Measurements from ENCODE around the gene SYNJ2.

Gene SYNJ2

DNA sequence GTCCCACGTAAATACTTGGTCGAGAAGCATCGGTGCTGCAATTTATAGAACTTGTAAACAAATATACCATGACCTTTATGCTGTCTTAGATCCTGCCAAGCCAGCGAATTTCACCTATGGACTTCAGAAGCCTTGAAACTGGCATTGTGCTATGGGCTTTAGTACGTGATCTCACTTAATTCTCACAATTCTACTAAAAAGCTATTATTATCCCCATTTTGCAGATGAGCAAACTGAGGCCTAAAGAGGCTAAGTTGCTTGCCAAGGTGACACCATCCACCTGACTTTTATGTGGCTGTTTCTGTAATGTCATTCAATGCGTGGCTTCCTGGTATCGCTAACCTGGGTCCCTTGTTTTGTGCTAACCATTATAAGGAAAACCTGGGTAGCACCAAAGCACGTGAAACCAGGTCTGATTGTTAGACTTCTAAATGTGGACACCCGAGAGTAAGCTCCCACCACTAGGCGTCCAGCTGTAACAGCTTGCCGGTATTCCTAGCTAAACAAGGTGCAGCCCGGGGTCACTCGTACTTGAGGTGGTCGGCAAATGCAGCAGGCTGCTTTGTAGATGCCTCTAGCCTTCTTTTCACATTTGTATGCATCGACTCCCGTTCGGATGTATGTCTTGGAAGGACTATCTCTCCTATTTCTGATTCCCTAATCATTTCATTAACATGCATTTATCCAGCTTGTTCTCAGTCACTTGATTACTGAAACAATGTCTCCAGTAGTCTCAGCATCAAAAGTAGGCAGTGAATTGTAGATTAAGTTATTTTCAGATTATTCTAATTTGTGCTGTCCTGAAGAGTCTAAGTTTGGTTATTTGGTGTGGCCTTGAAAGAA lies 1.1 kb downstream of the SYNJ2 start:
- DNase-seq, result no peak

DNA sequence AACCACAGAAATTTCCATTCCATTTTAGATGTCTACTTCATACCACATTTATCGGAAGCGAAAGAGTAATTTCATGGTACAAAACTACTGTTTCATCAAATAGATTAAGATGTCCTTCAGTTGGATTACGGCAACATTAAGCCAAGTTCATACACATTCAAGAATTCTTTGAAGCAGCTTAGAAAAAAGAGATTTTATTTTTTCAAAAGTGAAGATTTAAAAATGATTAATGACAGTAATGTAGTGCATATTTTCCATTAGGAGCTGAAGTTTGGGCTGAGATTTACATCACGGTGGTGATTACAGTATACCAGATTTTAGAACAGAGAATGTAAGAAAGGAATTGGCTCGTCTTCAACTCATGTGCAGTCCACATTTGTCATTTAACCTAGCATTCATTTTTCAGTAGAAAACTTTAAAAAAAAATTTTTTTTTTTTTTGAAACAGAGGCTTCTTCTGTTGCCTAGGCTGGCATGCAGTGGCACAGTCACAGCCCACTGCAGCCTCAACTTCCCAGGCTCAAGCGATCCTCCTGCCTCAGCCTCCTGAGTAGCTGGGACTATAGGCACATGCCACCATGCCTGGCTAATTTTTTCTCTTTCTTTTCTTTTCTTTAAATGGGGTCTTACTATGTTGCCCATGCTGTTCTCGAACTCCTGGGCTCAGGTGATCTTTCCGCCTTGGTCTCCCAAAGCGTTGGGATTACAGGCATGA lies 1.9 kb downstream of the SYNJ2 start:
- no peak for DNase-seq

DNA sequence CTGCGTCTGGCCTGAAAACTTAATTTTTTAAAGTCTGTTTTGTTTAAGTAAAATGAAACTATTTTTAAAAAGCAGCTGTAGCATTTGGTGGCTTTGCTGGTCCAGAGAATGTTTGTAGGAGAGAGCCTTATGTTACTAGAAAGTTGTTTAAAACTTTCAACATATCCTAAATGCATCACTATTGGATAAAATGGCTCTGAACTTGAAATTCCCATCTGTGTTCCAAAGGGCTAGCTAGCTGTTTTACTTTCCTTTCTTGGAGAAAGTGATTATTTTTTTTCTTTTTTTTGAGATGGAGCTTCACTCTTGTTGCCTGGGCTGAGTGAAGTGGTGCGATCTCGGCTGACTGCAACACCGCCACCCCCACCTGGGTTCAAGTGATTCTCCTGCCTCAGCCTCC lies 2.5 kb downstream of the SYNJ2 start:
- no peak for DNase-seq

DNA sequence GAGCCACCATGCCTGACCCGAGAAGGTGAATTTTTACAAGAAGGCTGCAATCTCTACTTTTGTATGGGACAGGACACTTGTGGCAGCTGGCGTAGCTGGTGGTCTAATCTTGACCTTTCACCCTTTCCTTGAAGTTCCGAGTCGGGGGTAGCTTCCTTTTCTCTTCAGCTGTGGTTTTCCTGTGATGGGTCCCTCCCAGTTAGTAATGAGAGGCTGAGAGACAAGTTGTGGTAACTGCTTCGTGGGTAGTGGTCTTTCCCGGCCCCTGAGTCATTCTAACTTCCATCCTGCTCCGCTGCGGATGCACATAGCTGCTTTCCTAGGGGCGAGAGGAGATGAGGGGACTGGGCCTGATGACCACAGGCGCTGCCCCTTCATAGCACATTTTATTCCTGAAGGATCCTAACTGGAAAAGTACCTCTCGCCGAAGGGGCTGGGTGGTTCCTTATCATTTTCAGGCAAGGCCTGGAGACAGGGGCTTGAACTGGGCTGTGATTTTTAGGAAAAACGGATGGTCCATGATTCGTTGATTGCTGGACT lies 3.1 kb downstream of the SYNJ2 start:
- no peak for DNase-seq

DNA sequence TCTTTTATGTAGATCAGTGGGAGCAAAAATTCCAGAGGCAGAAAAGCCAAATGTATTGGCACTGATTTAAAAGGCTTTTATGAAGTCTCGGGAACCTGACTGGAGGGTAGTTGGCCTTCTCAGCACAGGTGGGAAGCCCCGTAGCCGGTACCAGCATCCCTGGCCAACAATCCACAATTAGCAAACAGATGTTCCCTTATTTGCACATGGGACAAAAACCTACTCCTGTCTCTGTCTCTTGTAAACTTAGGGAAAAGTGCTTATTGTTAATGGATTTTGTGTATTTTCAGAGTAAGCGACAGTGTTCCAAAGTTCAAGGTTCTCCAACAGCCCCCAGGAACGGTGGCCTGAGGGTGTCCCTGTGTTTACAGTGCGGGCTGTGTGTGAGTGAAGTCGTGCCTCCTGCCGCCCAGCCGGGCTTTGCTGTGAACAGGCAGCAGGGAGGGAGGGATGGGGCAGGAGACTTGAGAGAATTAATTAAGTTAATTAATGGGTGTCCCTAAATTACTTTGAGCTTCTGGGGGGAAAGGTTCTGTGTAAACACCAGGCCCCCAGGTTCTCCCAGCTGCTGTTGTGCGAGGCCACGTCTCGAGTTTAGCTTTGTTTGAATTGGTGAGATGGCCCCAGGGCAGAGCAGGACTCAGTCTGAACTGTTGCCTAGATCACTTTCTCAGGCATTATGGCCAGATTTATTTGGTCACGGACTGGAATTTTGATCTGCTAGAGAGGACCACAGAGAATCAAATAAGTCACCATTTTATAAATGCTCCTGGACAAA lies 3.9 kb downstream of the SYNJ2 start:
- peak; percentile 83 for DNase-seq

DNA sequence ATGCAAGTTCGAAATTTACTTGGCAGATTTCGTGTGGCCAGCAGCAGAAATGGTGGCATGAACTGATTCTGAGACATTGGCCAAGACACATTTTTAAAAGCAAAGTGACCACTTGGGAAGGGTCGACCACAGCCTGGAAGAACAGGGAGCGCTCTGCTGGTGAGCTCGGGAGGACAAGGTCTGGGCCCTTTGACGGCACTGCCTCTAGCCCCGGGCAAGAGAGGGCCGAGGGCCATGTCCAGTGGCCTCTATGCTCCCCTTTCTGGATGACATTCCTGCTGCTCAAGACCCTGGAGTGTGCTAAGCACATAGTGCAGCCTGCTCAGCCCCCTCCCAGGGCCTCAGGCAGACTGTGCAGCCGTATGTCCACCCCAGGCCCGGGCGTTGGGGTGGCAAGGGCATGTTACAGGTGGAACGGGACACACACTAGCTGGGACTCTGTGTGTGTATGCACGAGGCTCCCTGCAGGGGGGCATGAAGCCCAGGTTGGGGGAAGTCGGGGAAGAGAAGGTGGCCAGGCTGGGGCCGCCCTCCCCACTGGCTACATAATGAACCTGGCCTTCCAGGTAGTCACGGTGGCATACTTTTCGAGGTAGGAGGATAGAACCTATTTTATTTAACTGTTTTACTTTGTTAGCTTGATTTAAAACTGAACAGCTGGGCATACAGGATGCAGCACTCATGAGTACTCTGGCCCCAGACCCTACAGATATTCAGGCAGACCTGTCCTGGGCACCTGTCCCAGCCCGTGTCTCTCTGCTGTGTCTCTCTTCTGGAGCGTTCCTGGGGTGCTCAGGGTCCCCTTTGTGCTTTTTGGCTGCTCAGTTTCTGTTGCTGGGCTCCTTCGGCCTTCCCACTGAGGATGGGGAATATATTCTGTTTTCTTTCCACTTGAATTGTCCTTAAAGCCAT lies 6.4 kb downstream of the SYNJ2 start:
- no peak for DNase-seq

DNA sequence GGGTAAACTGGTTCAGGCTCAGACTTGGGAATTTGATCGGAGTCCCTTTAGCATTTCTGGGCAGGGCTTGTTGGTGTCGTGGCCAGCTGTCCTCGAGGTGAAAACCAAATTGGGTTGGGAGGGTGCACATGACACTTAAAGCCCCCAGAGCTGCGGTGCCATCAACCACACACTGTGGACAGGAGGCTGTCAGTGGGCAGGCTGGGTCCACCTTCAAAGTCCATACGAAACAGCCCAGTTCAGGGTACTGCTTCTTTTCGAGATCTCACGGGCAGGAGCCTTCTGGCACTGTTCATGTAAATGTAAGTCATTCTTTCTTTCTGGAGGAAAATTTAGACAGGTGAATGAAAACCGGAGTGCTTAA lies 7.0 kb downstream of the SYNJ2 start:
- DNase-seq, result no peak

DNA sequence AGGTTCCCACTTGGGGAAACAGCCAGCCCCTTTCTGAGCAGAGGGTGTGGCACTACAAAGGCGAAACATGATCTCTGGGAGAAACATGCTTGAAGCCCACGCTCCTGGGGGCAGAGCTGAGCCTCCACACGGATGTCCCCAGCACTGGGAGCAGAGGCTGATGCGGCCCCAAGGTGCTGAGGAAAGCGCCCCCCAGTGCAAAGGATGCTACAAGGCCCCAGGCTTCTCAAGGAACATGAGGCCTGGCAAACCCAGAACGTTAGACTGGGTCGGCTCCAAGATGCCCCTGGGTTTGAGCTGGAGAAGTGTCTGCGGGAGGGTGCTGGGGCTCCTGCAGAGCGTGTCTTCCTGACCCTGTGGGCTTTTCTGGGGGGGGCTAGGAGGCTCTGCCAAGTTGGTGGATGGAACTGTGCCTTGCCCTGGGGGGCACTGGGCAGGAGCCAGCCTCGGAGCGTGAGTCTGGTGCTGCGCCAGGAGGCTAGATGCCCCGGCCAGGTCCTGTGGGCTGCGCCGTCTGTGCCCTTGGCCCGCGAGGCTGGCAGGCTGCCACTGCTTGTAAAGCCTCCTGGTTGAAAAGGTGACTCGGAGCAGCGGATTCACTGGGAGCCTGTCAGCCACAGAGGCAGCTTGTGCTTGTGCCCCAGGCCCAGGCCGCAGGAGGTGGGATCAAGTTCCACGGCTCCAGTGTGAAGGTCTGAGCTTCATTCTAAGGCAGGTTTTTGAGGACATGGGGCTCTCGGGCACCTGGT lies 8.1 kb downstream of the SYNJ2 start:
- DNase-seq, result peak; percentile 94

DNA sequence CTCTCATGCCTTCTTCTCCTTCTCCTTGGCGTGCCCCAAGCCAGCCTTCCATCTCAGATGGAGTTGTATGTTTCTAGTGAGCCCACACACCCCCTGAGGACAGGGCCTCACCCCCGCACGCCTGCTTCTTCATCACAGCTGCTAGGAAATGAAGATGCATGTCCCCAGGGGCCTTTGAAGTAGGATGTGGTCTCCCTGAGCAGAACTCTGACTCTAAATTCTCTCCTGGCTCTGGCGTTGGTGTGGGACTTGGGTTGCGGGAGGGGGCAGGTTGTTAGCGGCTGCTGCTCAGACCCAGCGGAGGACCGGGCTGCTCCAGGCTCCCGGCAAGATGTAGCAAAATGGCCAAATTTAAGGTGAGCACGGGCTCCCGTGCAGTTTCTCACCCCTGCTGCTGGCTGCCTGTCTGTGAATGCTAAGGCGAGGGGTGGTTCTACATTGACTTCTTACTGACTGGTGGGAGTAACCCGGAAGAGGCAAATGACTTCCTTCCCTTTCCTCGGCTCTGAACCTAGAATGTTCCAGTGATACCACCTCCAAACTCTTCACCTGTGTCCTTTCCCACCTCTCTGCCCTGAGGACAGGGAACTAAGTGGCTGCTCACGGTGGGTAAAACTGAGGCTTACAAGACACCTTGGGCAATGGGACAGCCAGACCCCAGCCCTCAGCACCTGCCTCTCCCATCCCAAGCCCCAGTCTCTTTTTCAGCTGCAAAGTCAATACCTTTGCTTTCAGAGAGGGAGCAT lies 8.8 kb downstream of the SYNJ2 start:
- no peak for DNase-seq

GRCh38 chr6:157991067-157991432 lies 9.4 kb downstream of the SYNJ2 start:
- DNase-seq, result no peak

- no peak for DNase-seq
Measured at GRCh38 chr6:157993076-157993475, 11.4 kb downstream of the SYNJ2 start.

GRCh38 chr6:157994125-157994795 lies 12.6 kb downstream of the SYNJ2 start:
- DNase-seq, result no peak

DNA sequence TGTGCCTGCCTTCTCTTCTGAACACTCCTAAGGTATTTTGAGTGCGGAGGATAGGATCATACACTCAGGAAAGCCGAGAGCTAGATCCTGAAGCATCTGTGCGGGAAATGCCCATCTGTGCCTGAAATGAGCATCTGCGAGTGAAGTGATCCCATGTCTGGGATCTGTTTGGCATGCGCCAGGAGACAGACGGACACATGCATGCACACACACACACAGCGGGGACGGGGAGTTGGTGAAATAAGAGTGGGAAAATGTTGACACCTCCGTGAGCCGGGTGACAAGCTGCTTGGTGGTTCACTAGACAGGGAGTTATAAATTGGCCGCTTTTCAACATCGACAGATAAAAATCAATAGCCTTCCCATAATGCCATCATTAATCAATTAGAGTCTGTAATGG lies 13.8 kb downstream of the SYNJ2 start:
- no peak for DNase-seq

- no peak for DNase-seq
Measured at GRCh38 chr6:157996201-157996712, 14.6 kb downstream of the SYNJ2 start.

DNA sequence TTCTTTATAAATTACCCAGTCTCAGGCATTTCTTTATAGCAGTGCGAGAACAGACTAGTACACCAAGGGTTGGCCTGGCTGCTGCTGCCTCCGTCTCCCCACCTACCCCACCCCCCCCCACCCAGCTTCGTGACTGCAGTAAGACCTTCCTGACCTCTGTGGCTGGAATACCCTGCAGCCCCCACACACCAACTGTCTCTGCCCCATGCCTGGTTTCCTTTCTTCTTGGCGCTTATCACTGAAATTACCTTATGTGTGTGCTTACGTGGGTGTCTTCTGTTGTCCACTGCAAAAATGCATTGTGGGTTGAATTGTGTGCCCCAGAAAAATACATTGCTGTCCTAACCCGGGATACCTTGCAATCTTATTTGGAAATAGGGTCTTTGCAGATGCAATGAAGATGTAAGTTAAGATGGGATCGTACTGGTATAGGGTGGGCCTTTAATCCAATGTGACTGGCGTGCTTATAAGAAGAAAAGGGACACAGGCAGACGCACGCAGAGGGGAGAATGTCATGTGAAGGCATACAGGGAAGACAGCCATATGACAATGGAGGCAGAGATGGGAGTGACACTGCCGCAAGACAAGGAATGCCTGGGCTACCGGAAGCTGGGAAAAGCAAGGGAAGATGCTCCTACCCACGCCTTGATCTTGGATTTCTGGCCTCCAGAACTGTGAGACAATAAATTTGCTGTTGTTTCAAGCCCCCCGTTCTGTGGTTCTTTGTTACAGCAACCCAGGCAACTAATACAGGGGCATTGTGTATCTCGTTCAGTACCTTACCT lies 15.4 kb downstream of the SYNJ2 start:
- DNase-seq, result no peak

GRCh38 chr6:157997893-157998608 lies 16.4 kb downstream of the SYNJ2 start:
- DNase-seq, result no peak

- no peak for DNase-seq
Measured at GRCh38 chr6:157998707-157999167, 17.1 kb downstream of the SYNJ2 start.
